GM18868 (cell line): ENCODE data around the gene BTF3L4.
"Not testable (repeated sequence)": the region's sequence is repeated elsewhere in the genome, so short reads cannot be mapped to it uniquely, and the experiment has no call there.

Experiments
- ATAC-seq: cut with Tn5 transposase; IDR thresholded peaks from one replicate; pipeline ENCODE4 v1.9.1; 2021; ENCODE audit warnings: mild to moderate bottlenecking, moderate library complexity; ENCODE audit not compliant: unreplicated experiment

The BTF3L4 gene

DNA sequence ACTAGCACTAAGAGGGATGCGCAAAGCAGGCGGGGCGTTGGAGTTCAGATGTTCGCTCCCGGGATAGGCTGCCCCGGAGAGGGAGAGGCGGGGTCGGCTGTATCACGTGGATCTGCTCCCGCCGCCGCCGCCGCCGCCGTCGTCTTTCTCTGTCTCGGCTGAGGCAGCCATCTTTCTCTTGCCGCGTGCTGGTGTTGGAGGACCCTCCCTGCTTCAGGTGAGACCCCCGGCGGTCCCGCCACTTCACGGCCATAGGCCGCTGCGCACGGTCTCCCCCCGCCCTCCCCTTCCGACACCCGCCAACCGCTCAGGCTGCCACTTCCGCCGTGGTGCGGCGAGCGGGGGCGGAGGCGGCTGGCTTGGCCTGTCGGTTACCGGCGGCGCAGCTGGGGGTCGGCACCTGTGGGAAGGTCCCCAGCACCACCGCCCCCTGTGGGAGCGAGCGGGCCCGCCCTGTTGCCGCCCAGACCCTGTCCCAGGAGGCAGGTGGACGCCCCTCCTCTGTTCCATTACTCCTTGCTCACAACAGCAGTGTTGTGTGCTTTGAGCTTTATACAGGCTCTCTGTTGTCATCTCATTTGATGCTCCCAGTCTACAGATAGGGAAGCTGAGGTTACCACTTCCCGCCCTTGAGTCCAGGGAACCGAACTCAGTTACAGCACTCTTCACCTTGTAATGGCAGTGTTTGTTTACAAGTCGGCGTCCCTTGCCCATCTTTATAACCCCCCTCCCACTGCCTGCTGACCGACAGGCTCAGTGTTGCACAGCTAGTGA is at the start of gene BTF3L4:
Gene BTF3L4 (plus strand): TSS at position 133 of the 774 bp plus-strand sequence. CDS start 3,553 bp downstream, outside the sequence.
- ATAC-seq = peak; percentile 86

DNA sequence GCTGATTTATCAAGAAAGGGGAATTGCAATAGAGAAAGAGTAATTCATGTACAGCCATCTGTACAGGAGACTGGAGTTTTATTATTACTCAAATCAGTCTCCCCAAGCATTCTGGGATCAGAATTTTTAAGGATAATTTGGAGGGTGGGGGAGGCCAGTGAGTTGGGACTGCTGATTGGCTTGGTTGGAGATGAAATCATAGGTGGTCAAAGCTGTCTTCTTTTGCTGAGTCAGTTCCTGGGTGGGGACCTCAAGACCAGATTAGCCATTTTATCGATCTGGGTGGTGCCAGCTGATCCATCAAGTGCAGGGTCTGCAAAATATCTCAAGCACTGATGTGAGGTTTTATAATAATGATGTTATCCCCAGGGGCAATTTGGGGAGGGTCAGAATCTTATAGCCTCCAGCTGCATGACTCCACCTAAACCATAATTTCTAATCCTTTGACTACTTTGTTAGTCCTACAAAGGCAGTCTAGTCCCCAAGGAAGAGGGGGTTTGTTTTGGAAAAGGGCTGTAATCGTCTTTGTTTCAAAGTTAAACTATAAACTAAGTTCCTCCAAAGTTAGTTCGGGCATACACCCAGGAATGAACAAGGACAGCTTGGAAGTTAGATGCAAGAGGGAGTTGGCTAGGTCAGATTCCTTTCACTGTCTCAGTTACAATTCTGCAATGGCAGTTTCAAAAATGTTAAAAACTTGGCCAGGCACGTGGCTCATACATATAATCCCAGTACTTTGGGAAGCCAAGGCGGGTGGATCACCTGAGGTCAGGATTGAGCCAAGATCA is 48.7 kb upstream of the BTF3L4 start:
- ATAC-seq = no peak

DNA sequence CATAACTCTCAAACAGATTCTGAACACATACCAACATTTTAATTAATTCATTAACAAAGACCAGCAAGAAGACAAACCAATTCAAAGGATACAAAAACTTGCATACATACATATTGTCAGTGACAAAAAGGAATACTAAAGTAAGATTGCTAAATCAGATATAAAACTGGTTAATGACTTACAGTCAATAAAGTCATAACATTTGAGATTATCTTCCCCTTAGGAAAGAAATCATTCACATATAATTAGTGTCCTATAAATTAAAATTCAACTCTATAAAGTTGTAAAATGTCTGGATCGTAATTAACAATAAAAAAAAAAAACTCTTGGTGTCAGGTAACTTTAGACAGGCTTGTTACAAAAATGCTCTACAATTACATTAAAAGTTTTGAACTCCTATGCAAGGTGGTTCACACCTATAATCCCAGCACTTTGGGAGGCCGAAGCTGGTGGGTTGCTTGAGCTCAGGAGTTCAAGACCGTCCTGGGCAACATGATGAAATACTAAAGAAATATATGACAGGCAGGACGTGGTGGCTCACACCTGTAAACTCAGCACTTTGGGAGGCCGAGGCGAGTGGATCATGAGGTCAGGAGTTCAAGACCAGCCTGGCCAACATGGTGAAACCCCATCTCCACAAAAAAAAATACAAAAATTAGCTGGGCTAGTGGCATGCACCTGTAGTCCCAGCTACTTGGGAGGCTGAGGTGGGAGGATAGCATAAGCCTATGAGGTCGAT is 47.9 kb upstream of the BTF3L4 start:
- ATAC-seq = no peak

DNA sequence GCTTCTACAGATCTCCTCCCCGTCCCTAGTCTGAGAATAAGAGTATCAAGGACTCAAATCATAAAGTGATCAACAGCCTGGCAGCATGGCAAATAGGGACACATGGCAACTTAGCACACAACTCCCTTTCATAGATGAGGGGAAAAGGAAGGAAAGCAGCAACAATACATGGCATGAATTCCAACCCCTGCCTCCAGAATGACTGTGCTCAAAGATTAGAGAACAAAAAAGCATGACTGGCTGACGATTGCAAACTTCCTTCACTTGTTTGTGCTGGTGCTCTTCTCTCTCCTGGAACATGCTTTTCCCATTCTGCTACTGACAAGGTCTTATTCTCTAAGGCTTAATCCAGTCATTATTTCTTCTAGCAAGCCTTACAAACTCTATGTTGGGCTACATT is 34.0 kb upstream of the BTF3L4 start:
- no peak for ATAC-seq

DNA sequence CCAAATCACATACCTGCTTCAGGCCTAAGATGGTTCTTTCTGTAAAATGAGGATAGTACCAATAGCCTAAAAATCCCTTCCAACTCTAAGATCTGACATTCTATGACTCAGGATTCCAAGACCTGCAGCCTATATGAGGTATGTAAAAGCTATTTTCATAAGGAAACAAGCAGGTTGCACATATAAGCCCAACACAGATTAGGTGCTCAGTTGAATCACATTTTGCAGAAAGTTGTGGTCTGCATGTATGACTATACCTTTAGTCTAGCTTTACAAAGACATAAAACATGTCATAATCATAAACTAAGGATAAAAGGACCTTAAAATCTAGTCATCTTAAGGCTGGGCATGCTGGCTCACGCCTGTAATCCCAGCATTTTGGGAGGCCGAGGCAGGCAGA is 29.8 kb upstream of the BTF3L4 start:
- no peak for ATAC-seq

DNA sequence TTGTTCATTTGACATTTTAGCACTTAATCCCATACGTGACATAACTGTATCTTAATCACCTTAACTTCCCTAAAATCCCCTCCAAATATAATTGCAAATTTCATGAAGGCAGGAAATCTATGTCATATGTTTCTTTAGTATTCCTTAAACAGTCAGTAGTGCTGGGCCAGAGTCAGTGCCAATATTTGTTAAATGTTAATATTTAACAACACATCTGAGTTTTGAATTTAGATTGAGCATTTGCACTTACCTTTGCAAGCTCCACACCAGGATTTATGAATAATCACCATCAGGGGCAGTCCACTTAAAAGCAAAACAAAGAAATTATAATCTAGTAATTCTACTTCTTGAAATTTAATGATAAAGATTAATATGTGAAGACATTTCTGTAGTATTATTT is 27.8 kb upstream of the BTF3L4 start:
- no peak for ATAC-seq

DNA sequence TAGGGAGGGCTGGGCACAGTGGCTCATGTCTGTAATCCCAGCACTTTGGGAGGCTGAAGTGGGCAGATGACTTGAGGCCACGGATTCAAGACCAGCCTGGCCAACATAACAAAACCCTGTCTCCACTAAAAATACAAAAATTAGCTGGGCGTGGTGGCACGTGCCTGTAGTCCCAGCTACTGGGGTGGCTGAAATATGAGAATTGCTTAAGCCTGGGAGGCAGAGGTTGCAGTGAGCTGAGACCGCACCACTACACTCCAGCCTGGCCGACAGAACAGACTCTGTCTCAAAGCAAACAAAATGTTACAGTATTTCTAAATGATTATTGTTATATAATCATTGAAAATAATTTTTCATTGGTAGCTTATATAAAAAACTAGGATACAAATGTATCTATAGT is 27.3 kb upstream of the BTF3L4 start:
- ATAC-seq = not testable (repeated sequence)

DNA sequence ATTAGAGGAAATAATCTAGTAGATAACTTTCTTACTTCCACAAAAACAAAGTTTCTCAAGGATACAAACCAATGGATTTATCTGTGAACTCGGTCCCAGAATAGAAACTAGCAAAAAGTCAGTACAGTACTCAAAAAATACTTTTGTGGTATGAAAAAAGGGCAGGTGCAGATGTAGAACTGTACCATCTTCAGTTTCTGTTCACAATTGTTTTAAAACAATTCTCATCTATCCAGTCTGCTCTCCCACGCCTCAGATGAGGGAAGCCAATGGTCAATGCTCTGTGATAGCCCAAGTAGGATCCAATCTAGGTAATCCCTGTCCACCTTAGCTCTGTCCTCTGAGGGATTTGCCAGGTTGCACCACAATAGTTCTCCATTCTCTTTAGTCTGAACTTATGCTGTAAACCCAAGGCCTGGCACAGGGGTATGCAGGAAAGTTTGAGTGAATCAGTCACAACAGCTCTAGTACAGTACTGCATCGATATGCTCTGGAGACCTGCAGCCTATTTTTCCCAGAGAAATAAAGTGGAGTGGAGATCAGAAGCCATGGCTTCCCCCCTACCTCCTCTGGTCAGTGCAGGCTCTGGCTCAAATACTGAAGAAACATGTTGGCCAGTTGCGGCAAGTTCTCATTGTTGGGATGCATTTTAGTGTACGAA is 23.8 kb upstream of the BTF3L4 start:
- ATAC-seq = no peak

DNA sequence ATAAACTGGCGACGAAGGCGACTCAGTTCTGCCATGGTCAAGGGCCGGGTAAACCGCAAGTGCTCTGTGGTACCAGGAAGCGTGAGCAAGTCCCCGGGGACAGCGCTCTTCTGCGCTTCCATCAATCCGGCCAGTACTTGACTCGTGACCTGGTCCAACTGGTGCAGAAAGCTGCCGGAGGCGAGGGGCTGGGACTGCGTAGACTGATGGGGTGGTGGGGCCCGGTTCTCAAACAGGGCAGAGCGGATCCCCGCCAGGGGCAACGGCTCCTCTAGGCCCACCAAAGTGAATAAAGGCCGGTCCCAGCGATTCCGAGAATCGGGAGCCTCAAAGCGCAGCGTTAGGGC is 23.3 kb upstream of the BTF3L4 start:
- no peak for ATAC-seq

DNA sequence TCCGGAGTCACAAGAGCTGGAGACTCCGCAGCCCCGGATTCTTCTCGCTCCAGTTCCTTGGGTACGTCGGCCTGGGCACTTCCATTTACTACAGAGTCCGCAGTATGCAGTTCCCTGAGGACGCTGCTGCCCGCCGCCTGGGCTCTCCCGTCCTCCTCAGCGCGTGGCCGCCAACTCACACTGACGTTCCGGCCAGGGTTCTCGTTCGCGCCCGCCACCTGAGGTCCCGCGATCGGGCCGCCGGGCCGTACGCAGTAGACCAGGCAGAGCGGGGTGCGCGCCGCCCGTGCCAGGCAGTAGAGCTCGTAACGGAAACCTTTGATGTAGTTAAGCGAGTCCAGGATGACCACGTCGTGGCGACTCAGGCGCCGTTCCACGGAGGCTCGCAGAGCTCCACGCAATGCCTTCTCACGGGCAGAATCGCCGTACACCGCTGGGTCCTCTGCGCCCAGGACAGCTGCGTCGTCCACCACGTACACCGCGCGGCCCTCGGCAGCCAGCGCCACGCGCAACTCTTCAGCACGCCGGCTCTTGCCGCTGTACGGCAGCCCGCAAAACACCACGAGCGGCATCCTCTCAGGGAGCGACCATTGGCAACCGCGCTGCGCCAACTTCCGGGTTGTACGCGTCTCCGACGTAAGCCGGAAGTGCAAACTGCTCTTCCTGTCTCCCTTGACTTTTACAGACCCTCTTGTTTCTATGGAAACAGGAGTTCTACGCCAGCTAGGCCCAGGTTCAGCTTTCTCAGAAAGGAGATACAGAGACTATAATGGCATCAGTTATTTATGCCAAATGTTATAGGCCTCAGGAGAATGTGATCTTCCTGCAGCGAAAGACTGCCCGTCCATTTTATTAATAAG is 22.7 kb upstream of the BTF3L4 start, which contains the start of gene KTI12:
Gene KTI12 (minus strand): TSS at position 621 of the 860 bp plus-strand sequence. CDS start 49 bp downstream, at position 572.
- ATAC-seq = peak; percentile 87

DNA sequence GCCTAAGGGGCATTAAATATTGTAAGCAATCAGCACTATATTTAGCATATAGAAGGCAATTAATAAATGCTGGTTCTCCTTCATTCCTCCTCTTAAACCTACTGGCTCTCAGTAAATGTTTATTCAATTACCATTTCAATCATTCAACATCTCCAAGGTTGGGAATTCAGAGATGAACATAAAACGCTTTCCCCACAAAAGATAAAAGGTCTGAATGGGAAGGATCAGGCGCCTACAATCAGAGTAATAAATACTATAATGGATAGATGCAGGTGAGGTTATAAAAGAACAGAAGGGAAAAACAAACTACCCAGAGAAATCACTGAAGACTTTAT is 22.1 kb upstream of the BTF3L4 start:
- no peak for ATAC-seq

DNA sequence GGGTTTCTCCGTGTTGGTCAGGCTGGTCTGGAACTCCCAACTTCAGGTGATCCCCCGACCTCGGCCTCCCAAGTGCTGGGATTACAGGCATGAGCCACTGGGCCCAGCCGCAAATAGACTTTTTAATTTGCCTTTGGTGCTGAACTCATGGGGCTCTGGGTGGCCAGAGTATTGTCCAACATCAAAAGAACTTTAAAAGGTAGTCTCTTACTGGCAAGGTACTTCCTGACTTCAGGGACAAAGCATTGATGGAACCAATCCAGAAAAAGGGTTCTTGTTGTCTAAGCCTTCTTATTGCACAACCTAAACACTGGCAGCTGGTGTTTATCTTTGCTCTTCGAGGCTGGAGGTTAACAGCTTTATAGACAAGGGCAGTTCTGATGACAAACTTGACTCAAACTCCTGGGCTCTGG is 18.7 kb upstream of the BTF3L4 start:
- no peak for ATAC-seq

DNA sequence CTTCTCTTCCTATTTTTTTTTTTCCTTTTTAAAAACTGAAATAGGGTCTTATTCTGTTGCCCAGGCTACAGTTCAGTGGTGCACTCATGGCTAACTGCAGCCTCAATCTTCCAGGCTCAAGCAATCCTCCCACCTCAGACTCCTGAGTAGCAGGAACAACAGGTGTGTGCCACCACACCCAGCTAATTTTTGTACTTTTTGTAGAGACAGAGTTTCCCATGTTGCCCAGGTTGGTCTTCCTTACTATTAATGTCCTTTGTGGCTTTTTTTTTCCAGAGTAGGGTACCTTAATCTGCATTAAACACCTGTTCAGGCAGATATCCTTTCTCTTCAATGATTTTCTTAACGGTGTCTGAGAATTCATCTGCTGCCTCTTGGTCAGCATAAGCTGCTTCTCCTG is 18.2 kb upstream of the BTF3L4 start:
- ATAC-seq = no peak

DNA sequence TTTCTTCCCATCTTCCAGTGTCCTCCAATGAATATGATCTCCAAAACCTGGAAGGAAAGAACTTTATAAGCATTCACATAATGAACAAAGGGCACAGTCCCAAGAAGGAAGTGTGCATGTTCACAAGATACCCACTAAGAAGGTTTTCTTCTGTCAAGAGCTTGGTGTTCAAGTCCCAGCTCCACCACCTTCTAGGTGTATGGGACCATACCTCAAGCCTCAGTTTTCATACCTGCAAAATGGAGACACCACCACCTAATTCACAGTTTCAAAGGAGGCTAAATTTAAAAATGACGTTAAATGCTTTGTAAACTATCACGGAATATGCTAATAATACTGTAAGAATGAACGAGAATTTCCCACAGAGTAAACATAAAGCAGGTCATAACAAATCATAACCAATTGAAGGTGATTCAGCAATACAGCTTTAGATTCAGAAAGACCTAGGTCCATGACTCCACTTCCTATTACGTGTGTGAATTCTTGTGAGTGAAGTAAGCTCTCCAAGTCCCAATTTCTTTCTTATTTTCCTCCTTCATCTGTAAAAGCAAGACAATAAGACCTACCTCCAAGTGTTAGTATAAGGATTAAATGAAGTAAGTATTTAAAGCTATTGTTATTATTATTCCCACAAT is 14.4 kb upstream of the BTF3L4 start:
- no peak for ATAC-seq

DNA sequence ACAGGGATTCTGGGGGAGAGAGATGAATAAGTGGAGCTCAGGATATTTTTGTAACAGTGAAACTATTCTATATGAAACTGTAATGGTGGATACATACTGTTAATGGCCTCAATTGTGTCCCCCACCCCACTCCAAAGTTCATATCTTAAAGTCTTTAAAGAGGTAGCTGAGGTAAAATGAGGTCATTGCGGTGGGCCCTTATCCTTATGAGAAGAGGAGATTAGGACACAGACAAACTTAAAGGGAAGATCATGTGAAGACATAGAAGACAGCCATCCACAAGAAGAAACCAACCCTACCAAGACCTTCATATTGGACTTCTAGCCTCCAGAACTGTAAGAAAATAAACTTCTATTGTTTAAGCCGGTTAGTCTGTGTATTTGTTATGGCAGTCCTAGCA is 10.9 kb upstream of the BTF3L4 start:
- no peak for ATAC-seq

DNA sequence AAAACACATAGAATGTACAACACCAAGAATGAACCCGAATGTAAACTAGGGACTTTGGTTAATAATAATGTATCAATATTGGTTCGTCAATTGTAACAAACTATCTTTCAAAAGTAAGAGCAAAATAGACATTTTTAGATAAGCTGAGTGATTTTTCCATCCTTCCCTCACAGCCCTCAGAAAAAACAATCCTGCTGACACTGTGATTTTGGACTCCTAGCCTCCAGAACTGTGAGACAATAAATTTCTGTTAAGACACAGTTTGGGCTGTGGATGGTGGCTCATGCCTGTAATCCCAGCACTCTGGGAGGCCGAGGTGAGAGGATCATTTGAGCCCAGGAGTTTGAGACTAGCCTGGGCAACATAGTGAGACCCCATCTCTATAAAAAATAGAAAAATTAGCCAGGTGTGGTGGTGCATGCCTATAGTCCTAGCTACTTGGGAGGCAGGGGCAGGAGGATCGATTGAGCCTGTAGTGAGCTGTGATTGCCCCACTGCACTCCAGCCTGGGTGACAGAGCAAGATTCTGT is 10.4 kb upstream of the BTF3L4 start:
- not testable (repeated sequence) for ATAC-seq

DNA sequence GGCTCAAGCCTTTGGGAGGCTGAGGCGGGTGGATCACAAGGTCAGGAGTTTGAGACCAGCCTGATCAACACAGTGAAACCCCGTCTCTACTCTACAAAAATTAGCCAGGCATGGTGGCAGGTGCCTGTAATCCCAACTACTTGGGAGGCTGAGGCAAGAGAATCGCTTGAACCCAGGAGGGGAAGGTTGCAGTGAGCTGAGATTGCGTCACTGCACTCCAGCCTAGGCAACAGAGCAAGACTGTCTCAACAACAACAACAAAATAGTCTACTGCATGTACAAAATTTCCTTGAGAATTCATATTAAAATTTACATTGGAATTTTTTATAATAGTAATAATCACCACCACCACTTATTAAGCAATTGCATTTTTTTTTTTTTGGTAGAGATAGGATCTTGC is 6.8 kb upstream of the BTF3L4 start:
- not testable (repeated sequence) for ATAC-seq

DNA sequence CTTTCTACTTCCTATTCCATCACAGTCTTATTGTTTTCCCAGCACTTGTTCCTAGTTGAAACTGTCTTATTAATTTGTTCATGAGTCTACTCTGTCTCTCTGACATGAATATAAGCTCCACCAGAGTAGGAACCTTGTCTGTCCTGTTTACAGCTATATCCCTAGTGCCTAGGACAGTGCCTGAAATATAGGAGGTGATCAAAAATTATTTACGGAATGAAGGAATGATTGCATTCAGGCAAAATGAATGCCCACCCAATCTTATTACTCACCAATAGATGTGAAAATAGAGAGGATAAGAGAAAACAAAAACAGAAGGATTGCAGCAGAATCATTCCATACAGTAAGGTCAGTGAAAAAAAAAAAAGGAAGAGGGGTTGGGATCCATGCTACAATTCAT is 2.2 kb upstream of the BTF3L4 start:
- ATAC-seq = no peak

DNA sequence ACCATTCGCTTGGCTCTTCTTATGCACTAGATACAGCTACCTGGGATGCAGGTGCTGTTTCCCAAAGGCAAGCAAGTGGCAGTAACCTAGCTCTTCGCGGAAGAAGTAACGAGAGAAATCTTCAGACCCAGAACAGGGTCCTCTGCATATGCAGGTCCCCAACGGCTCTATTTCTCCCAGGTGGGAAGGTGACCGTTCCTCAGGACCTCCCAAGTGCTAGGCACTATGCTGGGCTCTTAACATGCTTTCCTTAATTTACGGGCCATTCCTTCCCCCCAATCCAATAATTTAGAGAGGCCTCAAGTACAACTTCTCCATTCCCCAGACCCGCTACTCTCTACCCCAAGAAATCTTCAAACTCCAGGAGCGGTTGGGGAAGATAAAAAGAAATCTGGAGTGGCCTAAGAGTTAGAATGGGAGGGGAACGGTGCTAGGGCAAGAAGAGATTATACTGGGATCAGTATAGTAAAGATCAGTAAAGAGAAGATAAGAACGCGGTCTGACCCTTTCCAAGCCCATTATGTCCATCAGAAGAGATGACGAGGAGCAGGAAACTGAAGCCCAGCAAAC is 1.5 kb upstream of the BTF3L4 start:
- no peak for ATAC-seq
